Heart left ventricle (tissue), 13 donors: Measurements from ENCODE around the gene ACOX1.

Experiments
- CTCF ChIP-seq, 12 donors: fragments of 200-600 bp; sonication (generic) in 4 of 12; IDR thresholded peaks; one replicate each; pipeline versions ENCODE4 v1.5.0 to v1.8.0; 2018 to 2022; ENCODE audit warnings: antibody characterized with exemption in 12 of 12, mild to moderate bottlenecking in 5 of 12
- POLR2A ChIP-seq, 2 donors: fragments of 450-650 bp; IDR thresholded peaks; one replicate each; pipeline ENCODE4 v1.6.1; 2017; ENCODE audit warnings: antibody characterized with exemption in 2 of 2, mild to moderate bottlenecking in 2 of 2, moderate library complexity in 2 of 2
- donor health status: ischemic (EF 13 %, LVEDD 7.1; RV severe dilation, severe dysfunction).
- donor health status: DM: no; HTN: yes; CAD: no.
- donor health status: DM: no; HTN: no; CAD: no.
- donor health status: ischemic (EF 25% LVEDD 6.9; RV normal size, moderate dysfunction).
- donor health status: ischemic (EF 25% LVEDD 5.7; RV mildly dilated, moderate dysfunction).
- donor health status: ischemic (EF 35%, LVEDD 5.7; RV mildly dilated, moderate dysfunction).
- donor health status: nonischemic (EF 11% LVEDD 7.7; RV severe dilation, severe dysfunction).
- donor health status: DM: yes; HTN: yes; CAD: no.
- donor health status: PGD.
- donor health status: ischemic (EF 29% LVEDD 5.4; RV normal size, mild dysfunction).
- donor health status: nonischemic (EF 23%, LVEDD 6.1; RV moderate dilation, normal function).

DNA sequence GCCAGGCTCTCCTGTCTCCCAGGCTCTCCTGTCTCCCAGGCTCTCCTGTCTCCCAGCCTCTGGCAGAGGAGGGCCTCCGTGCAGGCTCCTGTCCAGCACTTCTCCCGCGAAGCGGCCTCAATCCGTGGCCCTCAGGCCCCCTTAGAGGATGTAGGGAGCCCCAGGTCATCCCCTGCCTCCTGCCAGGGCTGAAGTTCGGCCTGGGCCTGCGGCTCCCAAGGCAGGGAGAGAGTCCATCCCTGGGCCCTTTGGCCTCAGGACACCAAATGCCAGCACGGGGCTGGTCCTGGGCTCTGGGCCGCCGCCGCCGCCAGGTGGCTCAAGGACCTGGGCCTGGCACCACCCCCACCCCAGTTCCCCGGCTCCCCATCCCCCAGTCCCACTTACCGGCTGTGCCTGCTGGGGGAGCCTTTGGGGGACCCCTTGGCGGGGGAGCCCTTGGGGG is 47.8 kb upstream of the ACOX1 start:
- no peak for TF ChIP-seq CTCF (IDR thresholded peaks at IDR 0.05)
- TF ChIP-seq POLR2A (IDR thresholded peaks at IDR 0.05) = no peak
